Body of pancreas (tissue), 4 donors: ENCODE measurements around the gene PTPN1. TPM values are rescaled to one million over a fixed set of nuclear protein-coding genes. Genes with fewer than 3 reads are reported as not detected.

Experiments
- ATAC-seq: fragments of 150-250 bp; one replicate; pipeline ENCODE4 v1.9.1; 2016
- DNase-seq, 4 donors: peaks; one replicate each; pipeline ENCODE4 v3.0.0-alpha.2; 2019
- H3K27ac ChIP-seq, 4 donors: fragments of 200-600 bp; sonication (generic); 1 replicate in 3 of 4; 2 replicates in 1 of 4; pipeline versions ENCODE4 v1.5.1 to v1.6.1; 2016 to 2019; ENCODE audit warnings: mild to moderate bottlenecking in 1 of 4, mixed read lengths in 1 of 4, moderate library complexity in 1 of 4
- H3K27me3 ChIP-seq, 2 donors: fragments of 200-600 bp; sonication (generic); one replicate each; pipeline ENCODE4 v1.6.0; 2016; ENCODE audit warnings: mild to moderate bottlenecking in 1 of 2
- H3K36me3 ChIP-seq, 2 donors: fragments of 200-600 bp; sonication (generic); replicated peaks in 1 of 2; 2 replicates each; pipeline ENCODE4 v1.5.1; 2016; ENCODE audit warnings: low read depth in 2 of 2; ENCODE audit not compliant: insufficient read depth in 1 of 2
- H3K4me1 ChIP-seq: fragments of 200-600 bp; sonication (generic); one replicate; pipeline ENCODE4 v1.6.0; 2016
- H3K4me3 ChIP-seq, 2 donors: fragments of 200-600 bp; sonication (generic); 1 replicate in 1 of 2; 2 replicates in 1 of 2; pipeline ENCODE4 v1.5.1; 2016 to 2019
- H3K9me3 ChIP-seq, 3 donors: fragments of 200-600 bp; sonication (generic); 1 replicate in 2 of 3; 2 replicates in 1 of 3; pipeline ENCODE4 v1.5.1; 2016
- CTCF ChIP-seq, 7 experiments: fragments of 450-650 bp in 4 of 7; fragments of 200-600 bp in 3 of 7; sonication (generic) in 3 of 7; IDR thresholded peaks; one replicate each; pipeline ENCODE4 v1.5.1; 2016 to 2019; ENCODE audit warnings: antibody characterized with exemption in 7 of 7
- POLR2A ChIP-seq, 3 donors: fragments of 450-650 bp; IDR thresholded peaks; one replicate each; pipeline ENCODE4 v1.6.1; 2016; ENCODE audit warnings: antibody characterized with exemption in 3 of 3, mild to moderate bottlenecking in 2 of 3
- WGBS, 2 donors: methylation state at CpG; one replicate each; pipeline ENCODE4 v1.1.5; 2017; 5-methylcytosine and 5-hydroxymethylcytosine counted together
- intact Hi-C: fragments of 100-400 bp; cut with DNase I; formaldehyde crosslinking; loops from one replicate; pipeline ENCODE4 v1.15.1; 2023
- total RNA-seq, 2 donors: library from RNA; depleted of rRNA; stranded (reverse); fragments of >200 nt; gene quantifications; one replicate each; pipeline ENCODE4 v1.1.0, GENCODE V29; 2016

The PTPN1 gene
- total RNA-seq, 2 donors from 2014 or later: 9.1 to 10.2 TPM

- no peak for DNase-seq
- intact Hi-C loops: no loop called here
- Histone ChIP-seq H3K4me3 (no peak overlapping the region), H3K4me1 (peaks cover 9% of the 10 kb centered on the region), H3K27ac (no peak overlapping the region), H3K27me3 (no peaks in the 10 kb centered on the region), H3K36me3 (no peaks in the 10 kb centered on the region), H3K9me3 (no peaks in the 10 kb centered on the region)
- no peak for TF ChIP-seq CTCF (IDR thresholded peaks at IDR 0.05)
- no peak for TF ChIP-seq POLR2A (IDR thresholded peaks at IDR 0.05)
- ATAC-seq: no peak
- 71 to 86% methylated on average over 4 of the region's 4 CpGs for WGBS, 2 donors
Measured at GRCh38 chr20:50518270-50518721, 8.1 kb downstream of the PTPN1 start.

- Histone ChIP-seq H3K27ac (no peak overlapping the region), H3K27me3 (no peaks in the 10 kb centered on the region), H3K4me3 (no peak overlapping the region), H3K9me3 (no peaks in the 10 kb centered on the region), H3K4me1 (no peaks in the 10 kb centered on the region), H3K36me3 (no peaks in the 10 kb centered on the region)
- no peak for TF ChIP-seq CTCF (IDR thresholded peaks at IDR 0.05)
- no peak for TF ChIP-seq POLR2A (IDR thresholded peaks at IDR 0.05)
- no peak for ATAC-seq
- 61 to 70% methylated on average over 5 of the region's 5 CpGs for WGBS, 2 donors
- DNase-seq: no peak
- intact Hi-C loops: no loop called here
Measured at GRCh38 chr20:50519036-50519762, 9.0 kb downstream of the PTPN1 start.

GRCh38 chr20:50520222-50520880 is 10.2 kb downstream of the PTPN1 start:
- Histone ChIP-seq H3K4me1 (no peaks in the 10 kb centered on the region), H3K27ac (no peak overlapping the region), H3K9me3 (no peaks in the 10 kb centered on the region), H3K36me3 (no peaks in the 10 kb centered on the region), H3K27me3 (no peaks in the 10 kb centered on the region), H3K4me3 (no peak overlapping the region)
- TF ChIP-seq CTCF (IDR thresholded peaks at IDR 0.05): no peak
- TF ChIP-seq POLR2A (IDR thresholded peaks at IDR 0.05): no peak
- ATAC-seq (no peak), DNase-seq (no peak)
- WGBS, 2 donors: 88 to 90% methylated on average over 7 of the region's 7 CpGs
- intact Hi-C loops: no loop called here

- TF ChIP-seq POLR2A (IDR thresholded peaks at IDR 0.05) (no peak), CTCF (IDR thresholded peaks at IDR 0.05) (no peak)
- Histone ChIP-seq H3K4me3 (no peak overlapping the region), H3K36me3 (no peaks in the 10 kb centered on the region), H3K4me1 (peaks cover 3% of the 10 kb centered on the region), H3K27me3 (no peaks in the 10 kb centered on the region), H3K27ac (no peak overlapping the region), H3K9me3 (no peaks in the 10 kb centered on the region)
- 86 to 87% methylated on average over 7 of the region's 7 CpGs for WGBS, 2 donors
- intact Hi-C loops: no loop called here
- DNase-seq (no peak), ATAC-seq (no peak)
Measured at GRCh38 chr20:50521221-50522052, 11.3 kb downstream of the PTPN1 start.
